Hematopoietic multipotent progenitor cell treated with erythropoietin and hydrocortisone succinate and interleukin-3 and kit ligand, for 8 days (in vitro differentiated cells): Measurements from ENCODE around the gene TBPL1.
"Not testable (repeated sequence)": the region's sequence is repeated elsewhere in the genome, so short reads cannot be mapped to it uniquely, and the experiment has no call there.

Experiments
- DNase-seq: peaks from one replicate; pipeline ENCODE4 v3.0.0-alpha.2; 2015

Gene TBPL1

DNA sequence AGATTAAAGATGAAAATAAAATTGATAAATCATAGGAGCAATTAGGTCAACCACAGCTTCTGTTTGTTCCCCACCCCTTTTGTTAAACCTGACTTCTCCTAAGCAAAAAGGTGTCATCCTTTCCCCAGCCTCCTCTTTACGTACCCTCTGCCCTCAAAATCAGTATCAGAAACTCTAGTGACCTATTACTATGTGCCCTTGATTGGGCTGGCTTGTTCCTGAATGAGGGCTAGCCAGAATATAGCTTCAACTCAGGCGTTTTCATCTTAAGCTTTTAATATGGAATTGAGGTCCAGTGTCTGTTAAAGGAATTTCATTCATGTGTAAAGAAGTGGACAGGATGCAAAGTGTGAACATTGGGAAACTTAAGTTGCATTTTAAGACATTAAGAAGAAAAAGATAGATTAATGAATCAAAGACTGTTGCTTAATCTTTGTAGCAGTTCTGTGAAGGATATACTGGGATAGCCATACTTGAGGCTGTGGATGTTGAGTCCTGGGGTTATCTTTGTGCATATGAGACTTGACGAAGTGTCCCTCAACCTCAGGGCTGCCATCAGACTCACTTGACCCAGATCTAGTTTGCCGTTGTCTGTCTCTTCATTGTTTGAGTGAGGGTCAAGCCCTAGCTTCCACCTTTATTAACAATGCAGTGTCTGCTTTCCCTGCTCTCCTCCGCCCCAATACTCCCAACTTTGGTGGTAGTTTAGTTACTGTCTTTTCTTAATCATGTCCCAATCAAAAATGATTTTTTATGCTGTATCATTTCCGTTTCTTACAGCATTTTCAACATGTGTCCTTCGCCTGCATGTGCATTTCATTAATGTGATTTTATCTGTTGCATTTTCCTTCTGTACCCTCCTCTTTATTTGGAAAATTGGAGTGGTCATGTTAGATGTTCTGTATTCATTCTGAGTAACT lies 1.9 kb downstream of the TBPL1 start:
- peak; percentile 38 for DNase-seq

GRCh38 chr6:133955582-133956415 lies 2.8 kb downstream of the TBPL1 start:
- no peak for DNase-seq

- DNase-seq = peak; percentile 31
Measured at GRCh38 chr6:133956416-133957049, 3.5 kb downstream of the TBPL1 start.

- peak; percentile 48 for DNase-seq
Measured at GRCh38 chr6:133957227-133957626, 4.2 kb downstream of the TBPL1 start.

DNA sequence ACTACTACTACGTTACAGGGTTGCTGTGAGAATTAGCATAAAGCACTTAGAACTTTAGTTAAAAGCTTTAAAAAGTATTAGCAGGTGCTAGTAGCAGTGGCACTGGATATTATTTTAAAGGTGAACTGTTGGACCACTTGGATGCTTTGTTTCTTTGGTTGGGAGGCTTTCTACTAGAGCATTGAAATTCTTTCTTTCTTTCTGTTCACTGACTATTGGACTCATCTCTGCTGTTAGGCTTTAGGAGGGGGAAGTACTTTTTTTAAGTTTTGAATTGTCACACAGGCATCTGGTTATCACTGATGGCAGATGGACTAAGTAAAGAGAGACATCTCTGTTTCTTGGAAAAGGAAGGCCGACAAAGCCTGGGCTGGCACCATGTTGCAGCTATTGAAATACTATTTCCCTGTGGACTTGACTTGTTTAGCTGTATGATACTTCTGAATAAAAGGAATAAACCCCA lies 4.8 kb downstream of the TBPL1 start:
- DNase-seq = peak; percentile 96

GRCh38 chr6:133958791-133959190 lies 5.8 kb downstream of the TBPL1 start:
- DNase-seq = peak; percentile 65

GRCh38 chr6:133959667-133960368 lies 6.8 kb downstream of the TBPL1 start:
- DNase-seq = peak; percentile 83

DNA sequence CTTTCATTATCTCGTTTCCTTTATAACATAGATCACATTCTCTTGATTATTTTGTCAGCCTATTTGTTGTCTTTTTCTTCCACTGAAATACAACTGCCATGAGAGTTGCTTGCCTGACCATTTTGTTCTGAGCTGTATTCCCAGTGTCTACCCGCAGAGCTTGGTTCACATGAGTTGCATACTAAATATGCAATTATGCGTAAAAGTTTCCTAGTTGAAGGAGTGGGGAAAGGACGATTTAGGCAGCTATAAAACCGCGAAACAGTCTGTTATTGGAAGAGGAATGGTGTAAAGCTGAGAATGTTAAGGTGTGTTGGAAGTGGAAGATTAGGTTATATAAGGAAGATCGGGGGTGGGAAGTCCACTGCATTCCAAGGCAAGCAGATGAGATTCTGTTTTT lies 8.8 kb downstream of the TBPL1 start:
- DNase-seq = no peak

DNA sequence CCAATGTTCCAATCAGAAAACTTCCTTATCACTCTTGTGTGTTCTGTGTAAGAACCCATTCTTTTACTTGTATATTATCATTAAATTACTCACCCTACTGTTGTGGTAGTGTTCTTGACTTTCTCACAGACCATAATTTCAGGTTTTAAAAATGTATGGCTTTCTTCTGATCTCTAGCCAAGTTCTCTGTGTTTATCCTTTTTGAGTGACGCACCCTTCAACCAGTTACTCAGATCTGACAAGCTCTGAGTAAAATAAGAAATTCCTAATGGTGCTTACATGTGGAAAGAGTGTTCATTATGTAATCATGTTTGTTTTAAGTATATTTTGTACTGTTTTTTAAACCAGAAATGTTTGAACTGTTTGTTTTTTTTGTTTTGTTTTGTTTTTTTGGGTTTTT lies 11.0 kb downstream of the TBPL1 start:
- peak; percentile 48 for DNase-seq

DNA sequence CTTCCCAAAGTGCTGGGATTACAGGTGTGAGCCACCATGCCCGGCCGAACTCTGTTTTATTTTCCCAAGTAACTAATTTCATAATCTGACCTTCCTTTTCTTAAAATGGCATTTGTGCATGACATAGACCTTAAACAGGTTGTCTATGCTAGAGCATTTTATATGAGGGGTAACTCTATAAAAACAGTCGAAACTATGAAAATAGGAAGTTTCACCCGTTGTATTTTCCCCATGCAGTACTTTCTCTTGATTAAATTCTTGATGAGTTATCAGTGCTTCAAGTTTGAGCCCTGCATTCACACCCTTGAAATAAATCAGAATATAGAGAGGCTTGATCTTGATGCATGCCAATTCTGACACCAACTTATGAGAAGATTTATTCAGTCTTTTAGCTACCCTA lies 11.7 kb downstream of the TBPL1 start:
- no peak for DNase-seq

DNA sequence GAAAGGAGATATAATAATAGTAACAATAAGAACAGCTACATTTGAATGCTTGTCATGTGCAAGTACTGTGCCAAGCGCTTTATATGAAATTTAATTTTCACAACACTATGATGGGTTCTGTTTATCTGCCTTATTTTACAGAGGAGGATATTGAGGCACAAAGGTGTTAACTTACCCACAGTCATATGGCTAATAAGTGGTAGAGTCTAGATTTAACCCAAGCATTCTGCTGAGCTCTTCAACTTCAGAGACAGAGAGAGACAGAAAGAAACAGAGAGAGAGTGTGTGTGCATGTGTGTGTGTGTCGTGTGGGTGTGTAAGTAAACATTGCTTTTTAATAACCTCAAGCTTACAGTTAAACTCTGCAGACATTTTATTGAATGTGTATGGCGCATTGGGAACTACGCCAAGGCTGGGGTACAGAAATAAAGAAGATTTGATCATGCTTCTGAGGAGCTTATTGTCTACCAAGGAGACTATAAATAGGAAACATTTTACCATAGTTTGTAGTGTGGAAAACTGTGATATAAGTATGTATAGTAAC lies 12.9 kb downstream of the TBPL1 start:
- no peak for DNase-seq

GRCh38 chr6:133966654-133967329 lies 13.8 kb downstream of the TBPL1 start:
- DNase-seq = no peak

GRCh38 chr6:133967347-133967746 lies 14.3 kb downstream of the TBPL1 start:
- DNase-seq = no peak

DNA sequence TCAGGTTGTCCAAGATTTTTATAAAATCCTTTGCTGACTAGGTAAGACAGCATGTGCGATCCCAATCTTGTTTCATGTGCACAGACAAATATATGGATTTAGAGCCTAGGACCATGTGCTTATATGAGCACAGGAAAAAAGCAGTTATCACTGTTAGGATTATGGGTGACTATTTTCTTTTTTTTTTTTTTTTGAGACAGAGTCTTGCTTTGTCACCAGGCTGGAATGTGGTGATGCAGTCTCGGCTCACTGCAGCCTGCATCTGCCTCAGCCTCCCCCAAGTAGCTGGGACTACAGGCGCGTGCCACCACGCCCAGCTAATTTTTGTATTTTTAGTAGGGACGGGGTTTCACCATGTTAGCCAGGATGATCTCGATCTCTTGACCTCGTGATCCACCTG lies 14.8 kb downstream of the TBPL1 start:
- DNase-seq = not testable (repeated sequence)

DNA sequence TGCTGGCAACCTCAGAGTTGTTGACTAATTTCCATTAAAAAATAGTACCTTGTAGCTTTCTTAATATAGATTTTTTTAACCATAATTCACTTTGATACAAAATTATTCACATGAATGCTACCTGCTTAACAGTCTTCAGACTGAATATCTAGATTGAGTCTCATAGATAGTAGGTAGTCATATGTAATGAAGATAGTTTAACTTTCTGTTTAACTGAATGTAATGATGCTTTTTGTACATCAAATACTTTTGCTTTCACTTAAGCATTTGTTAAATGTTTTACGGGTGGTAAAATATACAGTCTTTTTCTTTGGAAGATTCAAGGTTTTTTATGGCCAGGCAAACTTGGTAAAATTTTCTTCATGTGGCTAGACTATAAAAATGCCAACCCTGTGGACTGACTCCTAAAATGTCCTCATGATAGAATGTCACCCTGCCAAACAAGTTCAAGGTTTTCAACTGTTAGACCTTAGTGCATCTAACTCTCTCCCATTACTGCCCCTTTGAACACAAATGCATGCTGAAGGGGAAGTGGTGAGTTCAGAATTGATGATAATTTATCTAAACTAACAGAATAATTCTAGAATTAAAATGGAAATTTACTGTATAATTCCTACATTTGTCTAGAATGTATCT lies 16.4 kb downstream of the TBPL1 start:
- DNase-seq = no peak

- DNase-seq = peak; percentile 43
Measured at GRCh38 chr6:133969921-133970295, 16.9 kb downstream of the TBPL1 start.

DNA sequence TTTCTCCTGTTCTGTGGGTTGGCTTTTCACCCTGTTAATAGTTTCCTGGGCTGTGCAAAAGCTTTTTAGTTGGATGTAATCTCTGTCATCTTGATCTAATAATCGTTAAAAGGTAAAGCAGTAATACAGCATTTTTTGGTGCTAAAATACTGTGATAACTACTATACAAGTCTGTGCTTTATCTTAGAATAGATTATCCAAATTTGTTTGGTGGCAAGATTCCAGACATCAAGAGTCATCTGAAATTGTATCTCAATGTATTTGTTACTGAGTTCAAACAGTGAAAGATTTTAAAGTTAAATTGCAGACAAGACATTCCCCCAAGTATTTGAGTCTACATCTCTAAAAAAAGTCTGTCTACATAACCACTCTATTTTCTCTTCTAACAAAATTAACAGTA lies 18.8 kb downstream of the TBPL1 start:
- DNase-seq = no peak

DNA sequence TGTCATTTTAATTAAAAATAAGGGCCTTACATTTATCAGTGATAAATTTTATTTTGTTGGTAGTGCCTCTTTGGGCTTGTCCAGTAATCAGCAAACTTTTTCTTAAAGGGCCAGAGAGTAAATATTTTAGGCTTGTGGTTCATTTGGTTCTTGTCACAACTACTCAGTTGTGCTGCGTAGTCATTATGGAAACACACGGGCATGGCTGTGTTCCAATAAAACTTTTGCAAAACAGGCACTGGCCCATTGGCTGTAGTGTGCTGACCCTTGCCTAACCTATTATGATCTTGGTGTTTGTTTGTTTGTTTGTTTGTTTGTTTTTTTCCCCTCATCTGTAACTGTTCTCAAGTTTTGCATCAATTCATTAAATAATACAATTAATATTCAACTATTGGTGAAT lies 19.4 kb downstream of the TBPL1 start:
- DNase-seq = peak; percentile 36

DNA sequence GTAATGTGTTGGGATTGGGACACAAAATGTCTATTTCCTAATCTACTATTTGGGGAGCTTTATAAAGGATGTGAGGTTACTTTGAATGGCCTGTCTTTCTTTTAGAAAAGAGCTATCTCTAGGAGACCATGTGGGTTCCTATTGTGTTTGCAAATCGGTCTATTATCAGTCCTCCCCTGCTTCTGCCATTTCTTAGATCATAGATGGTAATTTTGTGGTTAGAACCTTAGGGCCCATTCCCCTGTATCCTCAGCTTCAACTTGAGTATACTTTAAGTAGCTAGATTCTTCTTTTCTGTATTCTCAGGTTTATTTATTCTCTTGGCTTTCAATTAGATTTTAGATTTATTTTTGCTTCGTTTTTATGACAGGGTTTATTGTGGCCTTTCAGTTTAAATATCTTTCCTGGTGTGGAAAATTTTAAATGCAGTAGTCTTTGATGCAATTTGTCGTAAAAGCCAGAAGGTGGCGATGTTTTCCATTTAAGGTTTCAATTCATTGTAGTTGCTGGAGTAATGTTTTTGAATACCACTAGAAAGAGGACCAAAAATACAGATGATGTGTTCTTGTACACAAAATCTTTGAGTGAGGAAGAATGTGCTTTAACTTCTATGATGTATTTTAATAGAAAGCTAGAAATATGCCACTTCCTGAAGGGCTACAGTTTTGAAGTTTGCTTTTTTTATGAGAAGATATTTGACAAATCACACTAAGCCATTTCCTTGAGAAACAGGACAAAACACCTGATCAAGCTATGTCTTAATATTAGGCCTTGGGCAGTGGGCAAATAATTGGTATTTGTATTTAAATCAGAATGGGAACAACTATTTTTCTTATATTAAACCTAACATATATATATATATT lies 20.3 kb downstream of the TBPL1 start:
- DNase-seq = peak; percentile 83
